Natural killer cell (primary cell): ENCODE results near the gene NUBP2. TPM values are rescaled to one million over a fixed set of nuclear protein-coding genes. Genes with fewer than 3 reads are reported as not detected.

ENCODE experiments used
- ATAC-seq, 3 donors: fragments of 150-1000 bp in 2 of 3; fragments of 200-7000 bp in 1 of 3; cut with Tn5 transposase; 1 replicate in 1 of 3; 2 replicates in 2 of 3; pipeline ENCODE4 v1.10.0; 2021; ENCODE audit warnings: mild to moderate bottlenecking in 2 of 3, moderate library complexity in 2 of 3
- DNase-seq, 2 donors: peaks; one replicate each; pipeline versions ENCODE4 v3.0.0 to v3.0.0-alpha.2; 2013 to 2021; ENCODE audit warnings: mixed read lengths in 1 of 2
- H3K27ac ChIP-seq: one replicate; pipeline ENCODE4 v1.5.1; 2013; ENCODE audit warnings: mild to moderate bottlenecking, low read length
- H3K27me3 ChIP-seq: one replicate; pipeline ENCODE4 v1.6.1; 2013; ENCODE audit warnings: low read length; ENCODE audit not compliant: control insufficient read depth, insufficient read depth
- H3K36me3 ChIP-seq: one replicate; pipeline ENCODE4 v1.6.1; 2013; ENCODE audit warnings: low read length; ENCODE audit not compliant: control insufficient read depth, insufficient read depth
- H3K4me1 ChIP-seq: one replicate; pipeline ENCODE4 v1.6.1; 2013; ENCODE audit warnings: low read length; ENCODE audit not compliant: control insufficient read depth, insufficient read depth
- H3K4me3 ChIP-seq: one replicate; pipeline ENCODE4 v1.5.1; 2013; ENCODE audit warnings: low read length
- H3K9me3 ChIP-seq: one replicate; pipeline ENCODE4 v1.6.1; 2013; ENCODE audit warnings: low read length; ENCODE audit not compliant: control insufficient read depth, insufficient read depth
- H3K27ac Mint-ChIP-seq, 2 donors: one replicate each; pipeline ENCODE4 v1.8.0; 2022; ENCODE audit warnings: mild to moderate bottlenecking in 2 of 2, mixed read lengths in 2 of 2, moderate library complexity in 1 of 2
- H3K27me3 Mint-ChIP-seq, 2 donors: one replicate each; pipeline ENCODE4 v1.8.0; 2022; ENCODE audit warnings: low read depth in 2 of 2, mixed read lengths in 2 of 2
- H3K36me3 Mint-ChIP-seq: one replicate; pipeline ENCODE4 v1.8.0; 2022; ENCODE audit warnings: mixed read lengths
- H3K4me1 Mint-ChIP-seq, 2 donors: one replicate each; pipeline ENCODE4 v1.8.0; 2022; ENCODE audit warnings: mixed read lengths in 2 of 2
- H3K4me3 Mint-ChIP-seq: one replicate; pipeline ENCODE4 v1.8.0; 2022; ENCODE audit warnings: mild to moderate bottlenecking, moderate library complexity, mixed read lengths
- H3K9me3 Mint-ChIP-seq, 2 donors: one replicate each; pipeline ENCODE4 v1.8.0; 2022; ENCODE audit warnings: mixed read lengths in 2 of 2
- CTCF ChIP-seq: fragments of 200-600 bp; IDR thresholded peaks from one replicate; pipeline ENCODE4 v1.8.0; 2022; ENCODE audit warnings: antibody characterized with exemption
- WGBS: methylation state at CpG from one replicate; pipeline ENCODE4 v1.1.7; 2013; ENCODE audit warnings: missing lambda C conversion rate; ENCODE audit not compliant: insufficient coverage; 5-methylcytosine and 5-hydroxymethylcytosine counted together
- intact Hi-C: fragments of 100-400 bp; cut with micrococcal nuclease; formaldehyde crosslinking; loops from one replicate; pipeline ENCODE4 v1.14.2; 2022
- total RNA-seq, 4 donors: library from RNA; stranded (reverse); fragments of 120-200 nt in 1 of 4; gene quantifications; one replicate each; pipeline versions ENCODE4 v1.2.3 to v1.2.4, GENCODE V29; 2013 to 2022

The NUBP2 gene
- total RNA-seq, 3 donors from 2014 or later (not counting 1 experiment from before 2014, with no cell fraction given): 39.5 to 51.9 (median 49.4) TPM

- intact Hi-C loops: no loop called here
- DNase-seq (no peak), ATAC-seq (no peak)
- Histone ChIP-seq H3K4me1 (peaks cover 15% of the 10 kb centered on the region), H3K27me3 (no peaks in the 10 kb centered on the region), H3K9me3 (no peaks in the 10 kb centered on the region), H3K36me3 (peaks cover 43% of the 10 kb centered on the region), H3K27ac (no peak overlapping the region), H3K4me3 (no peak overlapping the region)
- peaks cover 7% of the 10 kb centered on the region for H3K36me3 Mint-ChIP-seq
- no peaks in the 10 kb centered on the region for H3K27me3 Mint-ChIP-seq
- 94% methylated on average over 15 of the region's 15 CpGs for WGBS
- no peak overlapping the region for H3K4me3 Mint-ChIP-seq
- no peak for TF ChIP-seq CTCF
- H3K4me1 Mint-ChIP-seq: peaks cover 0 to 6% of the 10 kb centered on the region in 2 donors
- no peaks in the 10 kb centered on the region for H3K9me3 Mint-ChIP-seq
- no peak overlapping the region for H3K27ac Mint-ChIP-seq
These were observed 21.8 kb upstream of the NUBP2 start for GRCh38 chr16:1760911-1761310.

GRCh38 chr16:1761751-1762150 is 21.0 kb upstream of the NUBP2 start:
- no peaks in the 10 kb centered on the region for H3K9me3 Mint-ChIP-seq

GRCh38 chr16:1762196-1762878 is 20.4 kb upstream of the NUBP2 start:
- Histone ChIP-seq H3K4me1 (peaks cover 10% of the 10 kb centered on the region), H3K27ac (no peak overlapping the region), H3K27me3 (no peaks in the 10 kb centered on the region), H3K4me3 (no peak overlapping the region), H3K36me3 (peaks cover 53% of the 10 kb centered on the region), H3K9me3 (no peaks in the 10 kb centered on the region)
- Mint-ChIP-seq H3K4me3 (no peak overlapping the region), H3K9me3 (no peaks in the 10 kb centered on the region), H3K27ac (no peak overlapping the region), H3K27me3 (no peaks in the 10 kb centered on the region), H3K4me1 (no peaks in the 10 kb centered on the region), H3K36me3 (peaks cover 7% of the 10 kb centered on the region)
- ATAC-seq (no peak), DNase-seq (no peak)
- TF ChIP-seq CTCF: no peak
- intact Hi-C loops: no loop called here
- WGBS: 94% methylated on average over 30 of the region's 30 CpGs

More at GRCh38 chr16:1761751-1762150, 21.0 kb upstream of the NUBP2 start:
- Histone ChIP-seq H3K36me3 (peaks cover 50% of the 10 kb centered on the region), H3K27ac (no peak overlapping the region), H3K4me1 (peaks cover 15% of the 10 kb centered on the region), H3K27me3 (no peaks in the 10 kb centered on the region), H3K4me3 (no peak overlapping the region), H3K9me3 (no peaks in the 10 kb centered on the region)
- intact Hi-C loops: no loop called here
- TF ChIP-seq CTCF: no peak
- ATAC-seq: no peak
- Mint-ChIP-seq H3K27ac (no peak overlapping the region), H3K4me3 (no peak overlapping the region), H3K36me3 (peaks cover 7% of the 10 kb centered on the region), H3K4me1 (peaks cover 0 to 4% of the 10 kb centered on the region in 2 donors), H3K27me3 (no peaks in the 10 kb centered on the region)
- WGBS: 90% methylated on average over 15 of the region's 15 CpGs
- no peak for DNase-seq
